Fibroblast of lung (primary cell): ENCODE results near the gene GUCY2D. TPM values are rescaled to one million over a fixed set of nuclear protein-coding genes. Genes with fewer than 3 reads are reported as not detected.
A peak's percentile ranks its signal among the peaks of the same experiment; 100 is the strongest.

Experiments used
- DNase-seq, 2 donors: peaks; one replicate each; pipeline versions ENCODE4 v3.0.0 to v3.0.0-alpha.2; 2010; ENCODE audit warnings: low read depth in 2 of 2
- H2AFZ ChIP-seq: 2 replicates; pipeline ENCODE4 v1.5.1; 2012; ENCODE audit warnings: low read length, control low read depth, inconsistent platforms
- H3K27ac ChIP-seq: 2 replicates; pipeline ENCODE4 v1.5.1; 2011; ENCODE audit warnings: low read length, control low read depth; ENCODE audit not compliant: insufficient read depth
- H3K27me3 ChIP-seq: 2 replicates; pipeline ENCODE4 v1.5.1; 2011; ENCODE audit warnings: mild to moderate bottlenecking, low read length; ENCODE audit not compliant: control insufficient read depth, insufficient read depth
- H3K36me3 ChIP-seq: 2 replicates; pipeline ENCODE4 v1.5.1; 2011; ENCODE audit warnings: low read length; ENCODE audit not compliant: control insufficient read depth, insufficient read depth
- H3K4me1 ChIP-seq: 2 replicates; pipeline ENCODE4 v1.5.1; 2011; ENCODE audit warnings: low read length; ENCODE audit not compliant: control insufficient read depth, insufficient read depth; ENCODE audit errors: extremely low read depth
- H3K4me2 ChIP-seq: 2 replicates; pipeline ENCODE4 v1.5.1; 2011; ENCODE audit warnings: low read length, control low read depth; ENCODE audit not compliant: insufficient read depth; ENCODE audit errors: extremely low read depth
- H3K4me3 ChIP-seq, 4 experiments: fragments of 200-600 bp in 1 of 4; sonication (generic) in 1 of 4; replicated peaks in 1 of 4; 2 replicates each; pipeline ENCODE4 v1.5.1; 2011 to 2016; ENCODE audit warnings: low read length in 4 of 4, low read depth in 3 of 4, mild to moderate bottlenecking in 3 of 4, control low read depth in 2 of 4, inconsistent platforms in 1 of 4, mixed read lengths in 1 of 4; ENCODE audit not compliant: insufficient read depth in 1 of 4; ENCODE audit errors: control extremely low read depth in 1 of 4
- H3K79me2 ChIP-seq: 2 replicates; pipeline ENCODE4 v1.5.1; 2012; ENCODE audit warnings: mild to moderate bottlenecking, low read length, inconsistent platforms; ENCODE audit not compliant: control insufficient read depth, insufficient read depth
- H3K9ac ChIP-seq: 2 replicates; pipeline ENCODE4 v1.5.1; 2011; ENCODE audit warnings: mild to moderate bottlenecking, low read length, control low read depth; ENCODE audit not compliant: insufficient read depth
- H3K9me3 ChIP-seq: 2 replicates; pipeline ENCODE4 v1.5.1; 2012; ENCODE audit warnings: low read depth, low read length; ENCODE audit not compliant: control insufficient read depth, insufficient read depth
- H4K20me1 ChIP-seq: 2 replicates; pipeline ENCODE4 v1.5.1; 2011; ENCODE audit warnings: low read length; ENCODE audit not compliant: control insufficient read depth, insufficient read depth; ENCODE audit errors: extremely low read depth
- CTCF ChIP-seq, 2 donors: IDR thresholded peaks in 1 of 2; conservative IDR thresholded peaks in 1 of 2; 1 replicate in 1 of 2; 2 replicates in 1 of 2; pipeline ENCODE4 v1.5.1; 2011 to 2012; ENCODE audit warnings: low read length in 2 of 2, control low read depth in 1 of 2, inconsistent platforms in 1 of 2, low read depth in 1 of 2, mild to moderate bottlenecking in 1 of 2
- EZH2 ChIP-seq: IDR thresholded peaks from 2 replicates; pipeline ENCODE4 v1.5.1; 2012; ENCODE audit warnings: low read length, control low read depth, mild to moderate bottlenecking; ENCODE audit errors: missing control alignments
- polyA plus RNA-seq, 2 donors: library from polyadenylated mRNA; depleted of rRNA in 1 of 2; stranded (reverse) in 1 of 2; unstranded in 1 of 2; fragments of >200 nt; gene quantifications; 2 replicates each; pipeline ENCODE4 v1.2.1, GENCODE V29; 2011 to 2012; ENCODE audit warnings: missing spikeins in 1 of 2
- total RNA-seq: library from RNA; depleted of rRNA; stranded (reverse); fragments of >200 nt; gene quantifications from 2 replicates; pipeline ENCODE4 v1.2.1, GENCODE V29; 2014

The GUCY2D gene
- total and polyA plus RNA-seq, 2 donors (not counting 1 experiment from before 2014, with no cell fraction given): not detected

GRCh38 chr17:7984904-7985303 lies 17.5 kb upstream of the GUCY2D start:
- H3K4me2 ChIP-seq: no peak overlapping the region
- H3K36me3 ChIP-seq: no peaks in the 10 kb centered on the region
- no peaks in the 10 kb centered on the region for H3K27me3 ChIP-seq
- no peak overlapping the region for H3K27ac ChIP-seq
- no peaks in the 10 kb centered on the region for H3K79me2 ChIP-seq
- no peaks in the 10 kb centered on the region for H3K4me1 ChIP-seq
- DNase-seq: no peak
- no peak for TF ChIP-seq CTCF (conservative IDR thresholded peaks at IDR 0.05 in 1 of 2, IDR thresholded peaks at IDR 0.05 in 1 of 2; ENCODE audit: low read depth in 1 of 2, low read length in 2 of 2)
- TF ChIP-seq EZH2: no peak
- no peak overlapping the region for H3K4me3 ChIP-seq
- H3K9me3 ChIP-seq: no peaks in the 10 kb centered on the region
- H4K20me1 ChIP-seq: no peaks in the 10 kb centered on the region
- no peak overlapping the region for H2AFZ ChIP-seq
- H3K9ac ChIP-seq: no peak overlapping the region

- Histone ChIP-seq H3K27ac (no peak overlapping the region), H3K4me2 (no peak overlapping the region), H4K20me1 (no peaks in the 10 kb centered on the region), H2AFZ (no peak overlapping the region), H3K4me3 (no peak overlapping the region), H3K4me1 (no peaks in the 10 kb centered on the region), H3K27me3 (no peaks in the 10 kb centered on the region), H3K9me3 (no peaks in the 10 kb centered on the region), H3K36me3 (no peaks in the 10 kb centered on the region), H3K9ac (no peak overlapping the region), H3K79me2 (no peaks in the 10 kb centered on the region)
- DNase-seq: peak in 1 of 2 donors; percentile 51
- no peak for TF ChIP-seq CTCF (conservative IDR thresholded peaks at IDR 0.05 in 1 of 2, IDR thresholded peaks at IDR 0.05 in 1 of 2; ENCODE audit: low read depth in 1 of 2, low read length in 2 of 2)
- TF ChIP-seq EZH2: no peak
Measured at GRCh38 chr17:7987112-7987893, 15.1 kb upstream of the GUCY2D start.

GRCh38 chr17:7988750-7989178 lies 13.7 kb upstream of the GUCY2D start:
- peak; percentile 76 to 90 for DNase-seq
- Histone ChIP-seq H2AFZ (no peak overlapping the region), H3K79me2 (no peaks in the 10 kb centered on the region), H3K36me3 (no peaks in the 10 kb centered on the region), H3K9ac (no peak overlapping the region), H3K4me2 (no peak overlapping the region), H4K20me1 (no peaks in the 10 kb centered on the region), H3K27me3 (no peaks in the 10 kb centered on the region), H3K27ac (no peak overlapping the region), H3K4me3 (no peak overlapping the region), H3K9me3 (no peaks in the 10 kb centered on the region), H3K4me1 (no peaks in the 10 kb centered on the region)
- peak; percentile 30 to 64 for TF ChIP-seq CTCF (conservative IDR thresholded peaks at IDR 0.05 in 1 of 2, IDR thresholded peaks at IDR 0.05 in 1 of 2; ENCODE audit: low read depth in 1 of 2, low read length in 2 of 2)
- no peak for TF ChIP-seq EZH2
